PC-3 (cell line): ENCODE measurements around the gene POLR2L. TPM values are rescaled to one million over a fixed set of nuclear protein-coding genes. Genes with fewer than 3 reads are reported as not detected.

Source experiments
- ATAC-seq: fragments of 200-7000 bp; cut with Tn5 transposase; 2 replicates; pipeline ENCODE4 v1.9.1; 2020; ENCODE audit warnings: mild to moderate bottlenecking, moderate library complexity
- BruUV-seq: library from RNA; stranded (reverse); fragments of 400-500 nt; replicated peaks from 2 replicates; lab custom pipeline; 2021; lab: Mats Ljungman, UMichigan
- CTCF ChIA-PET: fragments of 300-600 bp; sonication (Branson Sonifier 250); formaldehyde crosslinking; loops from one replicate; lab custom pipeline; 2022; ENCODE audit warnings: antibody characterized with exemption; lab: Charles Lee
- POLR2A ChIA-PET: fragments of 300-600 bp; sonication (Branson Sonifier 250); formaldehyde crosslinking; loops from one replicate; lab custom pipeline; 2022; ENCODE audit warnings: antibody characterized with exemption; ENCODE audit not compliant: unreplicated experiment; lab: Charles Lee
- DNase-seq: peaks from one replicate; pipeline ENCODE4 v3.0.0-alpha.2; 2015
- H2AFZ ChIP-seq: fragments of 300-600 bp; sonication (generic); 2 replicates; pipeline ENCODE4 v1.6.0; 2016; ENCODE audit warnings: antibody characterized with exemption, low read length
- H3F3A ChIP-seq: fragments of 300-600 bp; sonication (generic); one replicate; pipeline ENCODE4 v1.6.0; 2017; ENCODE audit warnings: antibody characterized with exemption, low read length, control low read depth, mild to moderate bottlenecking; ENCODE audit not compliant: unreplicated experiment
- H3K27ac ChIP-seq: fragments of 300-600 bp; sonication (generic); 2 replicates; pipeline ENCODE4 v1.5.1; 2016; ENCODE audit warnings: mild to moderate bottlenecking, low read length
- H3K27me3 ChIP-seq: fragments of 300-600 bp; sonication (generic); 2 replicates; pipeline ENCODE4 v1.6.1; 2016; ENCODE audit warnings: low read length, mixed read lengths
- H3K36me3 ChIP-seq: fragments of 300-600 bp; sonication (generic); 2 replicates; pipeline ENCODE4 v1.6.1; 2016; ENCODE audit warnings: low read depth, mixed run types, low read length, mixed read lengths
- H3K4me1 ChIP-seq: fragments of 300-600 bp; sonication (generic); 2 replicates; pipeline ENCODE4 v1.5.1; 2016; ENCODE audit warnings: low read length; ENCODE audit not compliant: insufficient read depth
- H3K4me2 ChIP-seq: fragments of 300-600 bp; sonication (generic); 2 replicates; pipeline ENCODE4 v1.6.0; 2016; ENCODE audit warnings: low read length
- H3K4me3 ChIP-seq: fragments of 300-600 bp; sonication (generic); 2 replicates; pipeline ENCODE4 v1.5.1; 2016; ENCODE audit warnings: mild to moderate bottlenecking, low read length, mixed read lengths
- H3K79me2 ChIP-seq: fragments of 300-600 bp; sonication (generic); 2 replicates; pipeline ENCODE4 v1.6.1; 2017; ENCODE audit warnings: low read length, mixed read lengths
- H3K9ac ChIP-seq: fragments of 300-600 bp; sonication (generic); 2 replicates; pipeline ENCODE4 v1.6.0; 2016; ENCODE audit warnings: mild to moderate bottlenecking, low read length
- H3K9me2 ChIP-seq: fragments of 300-600 bp; sonication (generic); replicated peaks from 2 replicates; pipeline ENCODE4 v1.6.1; 2016; ENCODE audit warnings: mixed run types, low read length, mixed read lengths
- H3K9me3 ChIP-seq: fragments of 300-600 bp; sonication (generic); 2 replicates; pipeline ENCODE4 v1.6.1; 2016; ENCODE audit warnings: low read length, mixed read lengths
- H4K20me1 ChIP-seq: fragments of 300-600 bp; sonication (generic); 2 replicates; pipeline ENCODE4 v1.6.1; 2016; ENCODE audit warnings: low read length, mixed read lengths
- CTCF ChIP-seq: fragments of 300-600 bp; sonication (generic); conservative IDR thresholded peaks from 2 replicates; pipeline ENCODE4 v1.5.1; 2017; ENCODE audit warnings: antibody characterized with exemption, low read depth, mild to moderate bottlenecking, low read length
- EZH2 ChIP-seq: fragments of 300-600 bp; sonication (generic); IDR thresholded peaks from one replicate; pipeline ENCODE4 v1.6.1; 2017; ENCODE audit warnings: antibody characterized with exemption, mild to moderate bottlenecking, low read length; ENCODE audit not compliant: unreplicated experiment
- EZH2phosphoT487 ChIP-seq: fragments of 300-600 bp; sonication (generic); IDR thresholded peaks from 2 replicates; pipeline ENCODE4 v1.6.1; 2018; ENCODE audit warnings: mild to moderate bottlenecking, antibody characterized with exemption, low read length, borderline replicate concordance
- intact Hi-C: fragments of 100-400 bp; cut with micrococcal nuclease; formaldehyde crosslinking; loops from 2 replicates; pipeline ENCODE4 v1.9.0; 2023
- total RNA-seq: library from RNA; depleted of rRNA; stranded (reverse); fragments of >200 nt; gene quantifications from 2 replicates; pipeline ENCODE4 v1.2.3, GENCODE V29; 2014

The POLR2L gene
- total RNA-seq, 1 experiment from 2014 or later = 1,148 TPM

GRCh38 chr11:825366-826226, 16.7 kb downstream of the POLR2L start:
- no peak for TF ChIP-seq CTCF
- no peak for TF ChIP-seq EZH2phosphoT487
- no peak for TF ChIP-seq EZH2
- peak; percentile 19 for ATAC-seq
- POLR2A ChIA-PET = no interaction called here
- peak; percentile 53 for DNase-seq
- CTCF ChIA-PET = interaction anchor here (0.6 kb wide), 1 partner anchor 29 kb away, joined by 7 read pairs; no protein-coding TSS in a partner anchor
- Histone ChIP-seq H3K9me3 (no peaks in the 10 kb centered on the region), H3K4me3 (no peak overlapping the region), H3K9me2 (no peaks in the 10 kb centered on the region), H3K9ac (peak overlapping the region; percentile 69; the same call in 1 of the 2 replicates), H3K27ac (peak overlapping the region; percentile 74), H3K4me2 (peak overlapping the region; percentile 96), H3K36me3 (no peaks in the 10 kb centered on the region), H2AFZ (no peak overlapping the region), H4K20me1 (peaks cover 8% of the 10 kb centered on the region; the same call in 1 of the 2 replicates), H3K4me1 (peaks cover 46% of the 10 kb centered on the region), H3K27me3 (no peaks in the 10 kb centered on the region), H3K79me2 (peaks cover 18% of the 10 kb centered on the region), H3F3A (no peaks in the 10 kb centered on the region)
- intact Hi-C loops = no loop called here
- BruUV-seq = no TSS peak

DNA sequence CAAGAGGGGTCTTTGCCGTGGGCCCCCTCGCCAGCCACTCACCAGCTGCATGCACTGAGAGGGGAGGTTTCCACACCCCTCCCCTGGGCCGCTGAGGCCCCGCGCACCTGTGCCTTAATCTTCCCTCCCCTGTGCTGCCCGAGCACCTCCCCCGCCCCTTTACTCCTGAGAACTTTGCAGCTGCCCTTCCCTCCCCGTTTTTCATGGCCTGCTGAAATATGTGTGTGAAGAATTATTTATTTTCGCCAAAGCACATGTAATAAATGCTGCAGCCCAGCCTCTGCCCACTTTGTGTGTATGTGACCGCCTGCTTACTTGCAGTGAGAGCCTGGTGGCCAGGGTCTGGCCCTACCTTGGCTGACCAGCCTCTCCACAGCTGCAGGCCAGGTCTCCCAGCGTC, 17.4 kb downstream of the POLR2L start:
- peaks cover 25% of the 10 kb centered on the region for H3K79me2 ChIP-seq
- no peaks in the 10 kb centered on the region for H3K9me3 ChIP-seq
- H3K4me3 ChIP-seq = no peak overlapping the region
- peaks cover 13% of the 10 kb centered on the region; the same call in 1 of the 2 replicates for H4K20me1 ChIP-seq
- TF ChIP-seq CTCF (no peak), EZH2 (no peak), EZH2phosphoT487 (no peak)
- POLR2A ChIA-PET = no interaction called here
- no peaks in the 10 kb centered on the region for H3K36me3 ChIP-seq
- H3K4me1 ChIP-seq = peaks cover 51% of the 10 kb centered on the region
- no peak overlapping the region for H3K9ac ChIP-seq
- no peaks in the 10 kb centered on the region for H3F3A ChIP-seq
- H3K9me2 ChIP-seq = no peaks in the 10 kb centered on the region
- ATAC-seq = peak; percentile 7
- H3K4me2 ChIP-seq = peak overlapping the region; percentile 96
- peak overlapping the region; percentile 74 for H3K27ac ChIP-seq
- H2AFZ ChIP-seq = no peak overlapping the region
- intact Hi-C loops = no loop called here
- BruUV-seq = no TSS peak
- CTCF ChIA-PET = interaction anchor here (0.6 kb wide), 1 partner anchor 29 kb away, joined by 7 read pairs; no protein-coding TSS in a partner anchor
- no peaks in the 10 kb centered on the region for H3K27me3 ChIP-seq
- no peak for DNase-seq
